ENCODE measurements around the gene PMEPA1.

PMEPA1 gene

GRCh38 chr20:57713951-57714350 is 4.1 kb upstream of the PMEPA1 start:
- H2BK12ac ChIP-seq (ENCODE audit: low read length) = no peak overlapping the region
- no peak for DNase-seq (ENCODE audit: low spot score)
- H3K23ac ChIP-seq (ENCODE audit: low read depth, low read length, poor library complexity) = no peak overlapping the region
- no peak overlapping the region for H3K18ac ChIP-seq (ENCODE audit: low read length)
- H2AK5ac ChIP-seq (ENCODE audit: low read depth, low read length) = no peak overlapping the region
- no peak overlapping the region for H3K4me3 ChIP-seq (ENCODE audit: low read length in 2 of 2)
- no peak overlapping the region for H3K9ac ChIP-seq (ENCODE audit: low read depth, low read length, poor library complexity)
- no peak overlapping the region for H4K91ac ChIP-seq (ENCODE audit: low read depth, low read length, poor library complexity)
- H3K27me3 ChIP-seq (ENCODE audit: control insufficient read depth in 3 of 3, insufficient read depth in 3 of 3, low read depth in 1 of 3, low read length in 3 of 3) = peaks cover 3 to 63% (median 34%) of the 10 kb centered on the region in 3 experiments
- H3K4me2 ChIP-seq (ENCODE audit: insufficient read depth, low read length, poor library complexity, severe bottlenecking) = no peak overlapping the region
- no peak overlapping the region for H3K14ac ChIP-seq (ENCODE audit: low read length)
- WGBS, 2 donors (ENCODE audit: extremely low coverage in 2 of 2, insufficient read length in 2 of 2, insufficient replicate concordance in 1 of 2) = no CpG with 5 or more reads among the region's 8 CpGs
- no peak overlapping the region for H3K4ac ChIP-seq (ENCODE audit: low read length)
- H3K9me3 ChIP-seq (replicated peaks in 1 of 2; ENCODE audit: control insufficient read depth in 2 of 2, insufficient read depth in 1 of 2, low read depth in 1 of 2, low read length in 2 of 2) = no peaks in the 10 kb centered on the region
- H2BK15ac ChIP-seq (ENCODE audit: low read length) = no peak overlapping the region
- H2AFZ ChIP-seq (ENCODE audit: low read length) = no peak overlapping the region
- no peaks in the 10 kb centered on the region for H3K36me3 ChIP-seq (replicated peaks in 1 of 2; ENCODE audit: control insufficient read depth in 2 of 2, insufficient read depth in 2 of 2, low read length in 2 of 2)
- no peak overlapping the region for H2BK120ac ChIP-seq (ENCODE audit: low read depth, low read length)
- H3K4me1 ChIP-seq (ENCODE audit: control insufficient read depth in 2 of 2, insufficient read depth in 1 of 2, low read depth in 1 of 2, low read length in 2 of 2) = peaks cover 4 to 10% of the 10 kb centered on the region in 2 donors
- H4K8ac ChIP-seq (ENCODE audit: low read depth, low read length) = no peak overlapping the region
- no peak overlapping the region for H3K27ac ChIP-seq (replicated peaks; ENCODE audit: low read length)
- no peak overlapping the region for H2BK5ac ChIP-seq (ENCODE audit: low read length)
- no peaks in the 10 kb centered on the region for H3K79me1 ChIP-seq (ENCODE audit: low read depth, low read length)

DNA sequence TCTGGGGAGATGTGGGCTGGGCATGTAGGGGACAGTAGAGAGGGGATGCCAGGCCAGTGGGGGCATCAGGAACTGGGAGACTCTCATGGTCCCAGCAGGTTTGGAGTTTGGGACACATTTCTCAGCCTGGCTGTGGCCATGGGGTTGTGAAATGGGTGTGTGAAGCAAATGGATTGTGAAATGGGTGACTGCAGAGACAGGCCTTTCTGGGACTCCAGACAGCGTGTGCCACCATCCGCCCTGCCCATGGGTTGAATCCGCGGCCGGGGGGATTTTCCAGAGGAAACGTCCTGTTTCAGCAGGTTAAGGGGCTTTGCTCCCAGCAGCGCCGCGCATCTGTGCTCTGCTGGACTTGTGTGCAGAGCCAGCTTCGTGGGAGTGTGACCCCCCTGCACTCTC is 3.7 kb upstream of the PMEPA1 start:
- H3K27ac ChIP-seq (replicated peaks; ENCODE audit: low read length) = no peak overlapping the region
- H2BK5ac ChIP-seq (ENCODE audit: low read length) = no peak overlapping the region
- no peak overlapping the region for H2BK15ac ChIP-seq (ENCODE audit: low read length)
- no peak overlapping the region for H3K9ac ChIP-seq (ENCODE audit: low read depth, low read length, poor library complexity)
- H3K14ac ChIP-seq (ENCODE audit: low read length) = peak overlapping the region; percentile 9
- no peak overlapping the region for H3K4me2 ChIP-seq (ENCODE audit: insufficient read depth, low read length, poor library complexity, severe bottlenecking)
- H3K9me3 ChIP-seq (replicated peaks in 1 of 2; ENCODE audit: control insufficient read depth in 2 of 2, insufficient read depth in 1 of 2, low read depth in 1 of 2, low read length in 2 of 2) = no peaks in the 10 kb centered on the region
- WGBS, 2 donors (ENCODE audit: extremely low coverage in 2 of 2, insufficient read length in 2 of 2, insufficient replicate concordance in 1 of 2) = no CpG with 5 or more reads among the region's 10 CpGs
- no peaks in the 10 kb centered on the region for H3K79me1 ChIP-seq (ENCODE audit: low read depth, low read length)
- H3K4me1 ChIP-seq (ENCODE audit: control insufficient read depth in 2 of 2, insufficient read depth in 1 of 2, low read depth in 1 of 2, low read length in 2 of 2) = peaks cover 3 to 13% of the 10 kb centered on the region in 2 donors
- H2BK120ac ChIP-seq (ENCODE audit: low read depth, low read length) = no peak overlapping the region
- H3K23ac ChIP-seq (ENCODE audit: low read depth, low read length, poor library complexity) = no peak overlapping the region
- H3K36me3 ChIP-seq (replicated peaks in 1 of 2; ENCODE audit: control insufficient read depth in 2 of 2, insufficient read depth in 2 of 2, low read length in 2 of 2) = no peaks in the 10 kb centered on the region
- no peak overlapping the region for H2BK12ac ChIP-seq (ENCODE audit: low read length)
- peak overlapping the region; percentile 58 for H2AK5ac ChIP-seq (ENCODE audit: low read depth, low read length)
- no peak overlapping the region for H4K8ac ChIP-seq (ENCODE audit: low read depth, low read length)
- H3K27me3 ChIP-seq (ENCODE audit: control insufficient read depth in 3 of 3, insufficient read depth in 3 of 3, low read depth in 1 of 3, low read length in 3 of 3) = peaks cover 8 to 65% (median 39%) of the 10 kb centered on the region in 3 experiments
- DNase-seq (ENCODE audit: low spot score) = no peak
- H3K4me3 ChIP-seq (ENCODE audit: low read length in 2 of 2) = no peak overlapping the region
- no peak overlapping the region for H3K4ac ChIP-seq (ENCODE audit: low read length)
- H3K18ac ChIP-seq (ENCODE audit: low read length) = no peak overlapping the region
- no peak overlapping the region for H2AFZ ChIP-seq (ENCODE audit: low read length)
- no peak overlapping the region for H4K91ac ChIP-seq (ENCODE audit: low read depth, low read length, poor library complexity)

DNA sequence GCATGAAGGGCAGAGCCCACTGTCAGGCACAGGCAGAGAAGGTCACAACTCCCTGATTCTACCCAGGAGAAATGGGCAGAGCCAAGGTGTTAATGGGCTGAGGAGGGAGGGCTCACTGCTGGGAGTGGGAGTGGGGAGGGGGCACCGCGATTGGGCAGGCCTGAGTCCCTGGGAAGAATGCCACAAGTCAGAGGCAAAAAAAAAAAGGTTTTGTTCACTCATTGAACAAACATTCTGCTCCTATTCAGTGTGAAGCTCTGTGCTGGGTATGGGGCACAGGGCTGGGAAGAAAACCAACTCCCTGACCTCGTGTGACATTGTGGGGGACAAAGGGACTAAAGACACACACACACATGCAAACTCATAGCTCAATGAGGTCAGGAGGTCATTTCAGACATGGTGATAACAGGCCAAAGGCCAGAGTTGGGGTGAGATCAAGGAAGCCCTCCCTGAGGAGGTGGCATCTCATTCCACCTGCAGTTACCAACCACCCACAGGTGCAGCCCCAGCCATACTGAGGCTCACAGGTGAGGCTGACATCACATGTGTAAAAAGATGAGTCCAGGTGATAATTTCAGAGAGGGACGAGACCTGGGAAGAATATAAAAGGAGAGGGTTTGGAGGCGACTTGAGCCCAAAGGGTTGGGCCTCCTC is 3.2 kb upstream of the PMEPA1 start:
- no peak overlapping the region for H2BK5ac ChIP-seq (ENCODE audit: low read length)
- peaks cover 3 to 13% of the 10 kb centered on the region in 2 donors for H3K4me1 ChIP-seq (ENCODE audit: control insufficient read depth in 2 of 2, insufficient read depth in 1 of 2, low read depth in 1 of 2, low read length in 2 of 2)
- no peak overlapping the region for H3K14ac ChIP-seq (ENCODE audit: low read length)
- H3K9me3 ChIP-seq (replicated peaks in 1 of 2; ENCODE audit: control insufficient read depth in 2 of 2, insufficient read depth in 1 of 2, low read depth in 1 of 2, low read length in 2 of 2) = no peaks in the 10 kb centered on the region
- H3K4me2 ChIP-seq (ENCODE audit: insufficient read depth, low read length, poor library complexity, severe bottlenecking) = no peak overlapping the region
- no peak overlapping the region for H2BK15ac ChIP-seq (ENCODE audit: low read length)
- H2AFZ ChIP-seq (ENCODE audit: low read length) = no peak overlapping the region
- WGBS, 2 donors (ENCODE audit: extremely low coverage in 2 of 2, insufficient read length in 2 of 2, insufficient replicate concordance in 1 of 2) = no CpG with 5 or more reads among the region's 5 CpGs
- H4K91ac ChIP-seq (ENCODE audit: low read depth, low read length, poor library complexity) = no peak overlapping the region
- no peak overlapping the region for H4K8ac ChIP-seq (ENCODE audit: low read depth, low read length)
- H3K27ac ChIP-seq (replicated peaks; ENCODE audit: low read length) = no peak overlapping the region
- DNase-seq (ENCODE audit: low spot score) = no peak
- H3K18ac ChIP-seq (ENCODE audit: low read length) = no peak overlapping the region
- no peak overlapping the region for H2BK12ac ChIP-seq (ENCODE audit: low read length)
- no peaks in the 10 kb centered on the region for H3K36me3 ChIP-seq (replicated peaks in 1 of 2; ENCODE audit: control insufficient read depth in 2 of 2, insufficient read depth in 2 of 2, low read length in 2 of 2)
- H2AK5ac ChIP-seq (ENCODE audit: low read depth, low read length) = peak overlapping the region; percentile 58
- no peak overlapping the region for H2BK120ac ChIP-seq (ENCODE audit: low read depth, low read length)
- no peaks in the 10 kb centered on the region for H3K79me1 ChIP-seq (ENCODE audit: low read depth, low read length)
- H3K9ac ChIP-seq (ENCODE audit: low read depth, low read length, poor library complexity) = no peak overlapping the region
- H3K4ac ChIP-seq (ENCODE audit: low read length) = no peak overlapping the region
- peaks cover 13 to 70% (median 44%) of the 10 kb centered on the region in 3 experiments for H3K27me3 ChIP-seq (ENCODE audit: control insufficient read depth in 3 of 3, insufficient read depth in 3 of 3, low read depth in 1 of 3, low read length in 3 of 3)
- no peak overlapping the region for H3K23ac ChIP-seq (ENCODE audit: low read depth, low read length, poor library complexity)
- no peak overlapping the region for H3K4me3 ChIP-seq (ENCODE audit: low read length in 2 of 2)

DNA sequence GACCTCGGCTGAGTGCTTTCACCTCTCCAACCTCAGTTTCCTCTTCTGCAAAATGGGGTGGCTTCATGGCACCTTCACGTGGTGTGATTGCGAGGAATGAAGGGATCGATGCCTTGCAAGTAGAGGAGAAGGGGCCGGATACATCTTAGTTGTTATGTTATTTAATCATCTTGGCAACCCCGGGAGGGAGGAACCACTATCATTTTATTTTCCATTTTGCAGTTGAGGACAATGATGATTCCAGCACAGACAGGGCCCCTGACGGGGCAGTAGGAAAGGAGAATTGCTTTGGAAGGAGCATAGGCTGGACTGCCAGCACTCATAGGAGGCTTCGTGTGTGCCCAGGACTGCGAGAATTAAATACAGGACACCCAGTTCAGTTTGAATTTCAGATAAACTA is 2.5 kb upstream of the PMEPA1 start:
- DNase-seq (ENCODE audit: low spot score) = no peak
- Histone ChIP-seq H3K18ac (ENCODE audit: low read length) (no peak overlapping the region), H3K36me3 (replicated peaks in 1 of 2; ENCODE audit: control insufficient read depth in 2 of 2, insufficient read depth in 2 of 2, low read length in 2 of 2) (no peaks in the 10 kb centered on the region), H3K14ac (ENCODE audit: low read length) (no peak overlapping the region), H3K4me1 (ENCODE audit: control insufficient read depth in 2 of 2, insufficient read depth in 1 of 2, low read depth in 1 of 2, low read length in 2 of 2) (peaks cover 3 to 17% of the 10 kb centered on the region in 2 donors), H2AK5ac (ENCODE audit: low read depth, low read length) (no peak overlapping the region), H3K79me1 (ENCODE audit: low read depth, low read length) (no peaks in the 10 kb centered on the region), H3K4ac (ENCODE audit: low read length) (no peak overlapping the region), H3K23ac (ENCODE audit: low read depth, low read length, poor library complexity) (no peak overlapping the region), H2BK12ac (ENCODE audit: low read length) (no peak overlapping the region), H3K9me3 (replicated peaks in 1 of 2; ENCODE audit: control insufficient read depth in 2 of 2, insufficient read depth in 1 of 2, low read depth in 1 of 2, low read length in 2 of 2) (no peaks in the 10 kb centered on the region), H3K27ac (replicated peaks; ENCODE audit: low read length) (no peak overlapping the region), H2AFZ (ENCODE audit: low read length) (no peak overlapping the region), H2BK5ac (ENCODE audit: low read length) (no peak overlapping the region), H4K8ac (ENCODE audit: low read depth, low read length) (no peak overlapping the region), H3K4me3 (ENCODE audit: low read length in 2 of 2) (peak overlapping the region in 1 of 2 donors; percentile 2), H3K9ac (ENCODE audit: low read depth, low read length, poor library complexity) (no peak overlapping the region), H3K27me3 (ENCODE audit: control insufficient read depth in 3 of 3, insufficient read depth in 3 of 3, low read depth in 1 of 3, low read length in 3 of 3) (peaks cover 16 to 69% (median 51%) of the 10 kb centered on the region in 3 experiments), H2BK15ac (ENCODE audit: low read length) (no peak overlapping the region), H3K4me2 (ENCODE audit: insufficient read depth, low read length, poor library complexity, severe bottlenecking) (no peak overlapping the region), H2BK120ac (ENCODE audit: low read depth, low read length) (no peak overlapping the region), H4K91ac (ENCODE audit: low read depth, low read length, poor library complexity) (no peak overlapping the region)
- no CpG with 5 or more reads among the region's 9 CpGs for WGBS, 2 donors (ENCODE audit: extremely low coverage in 2 of 2, insufficient read length in 2 of 2, insufficient replicate concordance in 1 of 2)
